H1 (cell line): ENCODE measurements around the gene NSUN7. TPM values are rescaled to one million over a fixed set of nuclear protein-coding genes. Genes with fewer than 3 reads are reported as not detected.

Experiments used
- CEBPB ChIP-seq: IDR thresholded peaks from 2 replicates; pipeline ENCODE4 v1.6.1; 2012; ENCODE audit warnings: low read depth, low read length
- EGR1 ChIP-seq: IDR thresholded peaks from 2 replicates; pipeline ENCODE4 v1.6.1; 2011; ENCODE audit warnings: low read depth, low read length, borderline replicate concordance
- JUN ChIP-seq: IDR thresholded peaks from 2 replicates; pipeline ENCODE4 v1.6.1; 2011; ENCODE audit warnings: low read depth, mild to moderate bottlenecking, improper control_type of control experiment, low read length
- RFX5 ChIP-seq: IDR thresholded peaks from 2 replicates; pipeline ENCODE4 v1.6.1; 2011; ENCODE audit warnings: low read depth, low read length, improper control_type of control experiment, borderline replicate concordance
- SAP30 ChIP-seq: fragments of 300-600 bp; sonication (generic); IDR thresholded peaks from 2 replicates; pipeline ENCODE4 v1.7.1; 2012; ENCODE audit warnings: low read length, moderate library complexity, mild to moderate bottlenecking, inconsistent platforms; ENCODE audit not compliant: insufficient read depth, insufficient replicate concordance
- polyA plus RNA-seq, 7 experiments: library from polyadenylated mRNA; depleted of rRNA in 3 of 7; stranded (reverse) in 5 of 7; unstranded in 2 of 7; fragments of >200 nt in 5 of 7; fragments of 200-250 nt in 2 of 7; gene quantifications; 1 replicate in 5 of 7; 2 replicates in 1 of 7; 4 replicates in 1 of 7; pipeline versions ENCODE4 v1.2.1 to v1.2.3, GENCODE V29; 2011 to 2013; ENCODE audit warnings: missing spikeins in 2 of 7, mixed read lengths in 2 of 7
- total RNA-seq: library from RNA; stranded (reverse); fragmentation: NEBNext Ultra II Directional; extraction: Animal tissue kit (Norgen Biotek cat#: 25700); gene quantifications from 2 replicates; pipeline ENCODE4 v1.2.1, GENCODE V29; 2021
- TF ChIP-seq, protein P1 (sequence below): fragments of 300-600 bp; sonication (generic); IDR thresholded peaks from 2 replicates; pipeline ENCODE4 v1.7.1; 2012; ENCODE audit warnings: low read length, moderate library complexity, mild to moderate bottlenecking, inconsistent platforms; ENCODE audit not compliant: insufficient replicate concordance

The NSUN7 gene
- total and polyA plus RNA-seq, 2 of the 8 experiments (the other 6 are each of a cell fraction or from before 2014, with no cell fraction given), result 8.8 to 24.4 TPM

- TF ChIP-seq, protein P1, sequence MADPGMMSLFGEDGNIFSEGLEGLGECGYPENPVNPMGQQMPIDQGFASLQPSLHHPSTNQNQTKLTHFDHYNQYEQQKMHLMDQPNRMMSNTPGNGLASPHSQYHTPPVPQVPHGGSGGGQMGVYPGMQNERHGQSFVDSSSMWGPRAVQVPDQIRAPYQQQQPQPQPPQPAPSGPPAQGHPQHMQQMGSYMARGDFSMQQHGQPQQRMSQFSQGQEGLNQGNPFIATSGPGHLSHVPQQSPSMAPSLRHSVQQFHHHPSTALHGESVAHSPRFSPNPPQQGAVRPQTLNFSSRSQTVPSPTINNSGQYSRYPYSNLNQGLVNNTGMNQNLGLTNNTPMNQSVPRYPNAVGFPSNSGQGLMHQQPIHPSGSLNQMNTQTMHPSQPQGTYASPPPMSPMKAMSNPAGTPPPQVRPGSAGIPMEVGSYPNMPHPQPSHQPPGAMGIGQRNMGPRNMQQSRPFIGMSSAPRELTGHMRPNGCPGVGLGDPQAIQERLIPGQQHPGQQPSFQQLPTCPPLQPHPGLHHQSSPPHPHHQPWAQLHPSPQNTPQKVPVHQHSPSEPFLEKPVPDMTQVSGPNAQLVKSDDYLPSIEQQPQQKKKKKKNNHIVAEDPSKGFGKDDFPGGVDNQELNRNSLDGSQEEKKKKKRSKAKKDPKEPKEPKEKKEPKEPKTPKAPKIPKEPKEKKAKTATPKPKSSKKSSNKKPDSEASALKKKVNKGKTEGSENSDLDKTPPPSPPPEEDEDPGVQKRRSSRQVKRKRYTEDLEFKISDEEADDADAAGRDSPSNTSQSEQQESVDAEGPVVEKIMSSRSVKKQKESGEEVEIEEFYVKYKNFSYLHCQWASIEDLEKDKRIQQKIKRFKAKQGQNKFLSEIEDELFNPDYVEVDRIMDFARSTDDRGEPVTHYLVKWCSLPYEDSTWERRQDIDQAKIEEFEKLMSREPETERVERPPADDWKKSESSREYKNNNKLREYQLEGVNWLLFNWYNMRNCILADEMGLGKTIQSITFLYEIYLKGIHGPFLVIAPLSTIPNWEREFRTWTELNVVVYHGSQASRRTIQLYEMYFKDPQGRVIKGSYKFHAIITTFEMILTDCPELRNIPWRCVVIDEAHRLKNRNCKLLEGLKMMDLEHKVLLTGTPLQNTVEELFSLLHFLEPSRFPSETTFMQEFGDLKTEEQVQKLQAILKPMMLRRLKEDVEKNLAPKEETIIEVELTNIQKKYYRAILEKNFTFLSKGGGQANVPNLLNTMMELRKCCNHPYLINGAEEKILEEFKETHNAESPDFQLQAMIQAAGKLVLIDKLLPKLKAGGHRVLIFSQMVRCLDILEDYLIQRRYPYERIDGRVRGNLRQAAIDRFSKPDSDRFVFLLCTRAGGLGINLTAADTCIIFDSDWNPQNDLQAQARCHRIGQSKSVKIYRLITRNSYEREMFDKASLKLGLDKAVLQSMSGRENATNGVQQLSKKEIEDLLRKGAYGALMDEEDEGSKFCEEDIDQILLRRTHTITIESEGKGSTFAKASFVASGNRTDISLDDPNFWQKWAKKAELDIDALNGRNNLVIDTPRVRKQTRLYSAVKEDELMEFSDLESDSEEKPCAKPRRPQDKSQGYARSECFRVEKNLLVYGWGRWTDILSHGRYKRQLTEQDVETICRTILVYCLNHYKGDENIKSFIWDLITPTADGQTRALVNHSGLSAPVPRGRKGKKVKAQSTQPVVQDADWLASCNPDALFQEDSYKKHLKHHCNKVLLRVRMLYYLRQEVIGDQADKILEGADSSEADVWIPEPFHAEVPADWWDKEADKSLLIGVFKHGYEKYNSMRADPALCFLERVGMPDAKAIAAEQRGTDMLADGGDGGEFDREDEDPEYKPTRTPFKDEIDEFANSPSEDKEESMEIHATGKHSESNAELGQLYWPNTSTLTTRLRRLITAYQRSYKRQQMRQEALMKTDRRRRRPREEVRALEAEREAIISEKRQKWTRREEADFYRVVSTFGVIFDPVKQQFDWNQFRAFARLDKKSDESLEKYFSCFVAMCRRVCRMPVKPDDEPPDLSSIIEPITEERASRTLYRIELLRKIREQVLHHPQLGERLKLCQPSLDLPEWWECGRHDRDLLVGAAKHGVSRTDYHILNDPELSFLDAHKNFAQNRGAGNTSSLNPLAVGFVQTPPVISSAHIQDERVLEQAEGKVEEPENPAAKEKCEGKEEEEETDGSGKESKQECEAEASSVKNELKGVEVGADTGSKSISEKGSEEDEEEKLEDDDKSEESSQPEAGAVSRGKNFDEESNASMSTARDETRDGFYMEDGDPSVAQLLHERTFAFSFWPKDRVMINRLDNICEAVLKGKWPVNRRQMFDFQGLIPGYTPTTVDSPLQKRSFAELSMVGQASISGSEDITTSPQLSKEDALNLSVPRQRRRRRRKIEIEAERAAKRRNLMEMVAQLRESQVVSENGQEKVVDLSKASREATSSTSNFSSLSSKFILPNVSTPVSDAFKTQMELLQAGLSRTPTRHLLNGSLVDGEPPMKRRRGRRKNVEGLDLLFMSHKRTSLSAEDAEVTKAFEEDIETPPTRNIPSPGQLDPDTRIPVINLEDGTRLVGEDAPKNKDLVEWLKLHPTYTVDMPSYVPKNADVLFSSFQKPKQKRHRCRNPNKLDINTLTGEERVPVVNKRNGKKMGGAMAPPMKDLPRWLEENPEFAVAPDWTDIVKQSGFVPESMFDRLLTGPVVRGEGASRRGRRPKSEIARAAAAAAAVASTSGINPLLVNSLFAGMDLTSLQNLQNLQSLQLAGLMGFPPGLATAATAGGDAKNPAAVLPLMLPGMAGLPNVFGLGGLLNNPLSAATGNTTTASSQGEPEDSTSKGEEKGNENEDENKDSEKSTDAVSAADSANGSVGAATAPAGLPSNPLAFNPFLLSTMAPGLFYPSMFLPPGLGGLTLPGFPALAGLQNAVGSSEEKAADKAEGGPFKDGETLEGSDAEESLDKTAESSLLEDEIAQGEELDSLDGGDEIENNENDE, result no peak
- no peak for TF ChIP-seq SAP30
- TF ChIP-seq JUN, result no peak
- TF ChIP-seq CEBPB, result no peak
- TF ChIP-seq RFX5, result no peak
- no peak for TF ChIP-seq EGR1
These were observed 21.4 kb upstream of the NSUN7 start (continued) for GRCh38 chr4:40728333-40728732.
